ENCODE data around the gene GPR6. TPM values are rescaled to one million over a fixed set of nuclear protein-coding genes. Genes with fewer than 3 reads are reported as not detected.

GPR6 gene
- total and polyA plus RNA-seq, 9 of the 15 experiments (the other 6 are each of a cell fraction or from before 2014, with no cell fraction given), result not detected

DNA sequence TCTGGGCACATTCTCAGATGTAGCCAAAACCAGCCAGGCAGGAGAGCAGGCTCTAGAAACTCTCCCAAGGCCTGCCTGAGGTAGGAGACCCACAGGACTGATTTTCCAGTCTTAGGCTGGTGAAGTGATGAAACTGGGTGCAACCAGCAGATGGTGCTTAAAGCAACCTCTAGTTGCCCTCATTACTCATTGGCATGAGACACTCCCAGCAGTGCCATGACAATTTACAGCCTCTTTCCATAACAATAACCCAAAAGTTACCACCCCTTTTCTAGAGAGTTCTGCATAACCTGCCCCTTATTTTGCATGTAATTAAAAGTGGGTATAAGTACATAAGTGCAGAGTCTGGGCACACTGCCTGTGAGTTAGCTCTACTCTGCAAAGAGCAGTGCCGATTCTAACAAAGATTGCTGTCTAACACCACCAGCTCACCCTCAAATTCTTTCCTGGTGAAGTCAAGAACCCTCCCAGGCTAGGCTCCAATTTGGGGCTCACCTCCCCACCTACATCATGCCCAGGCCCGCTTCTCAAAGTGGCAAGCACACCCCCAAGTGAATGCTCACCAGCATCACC lies 14.4 kb upstream of the GPR6 start (continued):
- TF ChIP-seq MGA (IDR thresholded peaks at IDR 0.05) (no peak), TEAD4 (IDR thresholded peaks at IDR 0.05; ENCODE audit: low read length) (no peak), TEAD4 (CRISPR knock-in tag; IDR thresholded peaks at IDR 0.05; ENCODE audit: borderline replicate concordance) (no peak), CEBPZ (IDR thresholded peaks at IDR 0.05; ENCODE audit: borderline replicate concordance, low read depth, low read length) (no peak), GABPA (tag; conservative IDR thresholded peaks at IDR 0.05; ENCODE audit: low read depth) (no peak)
